NCI-H2227 (cell line): ENCODE results near the gene ABCG1.
"Not testable (repeated sequence)": the region's sequence is repeated elsewhere in the genome, so short reads cannot be mapped to it uniquely, and the experiment has no call there.

ENCODE experiments used
- DNase-seq: peaks from one replicate; lab custom pipeline; 2025; ENCODE audit not compliant: unreplicated experiment; lab: John Stamatoyannopoulos, UW

Gene ABCG1

DNA sequence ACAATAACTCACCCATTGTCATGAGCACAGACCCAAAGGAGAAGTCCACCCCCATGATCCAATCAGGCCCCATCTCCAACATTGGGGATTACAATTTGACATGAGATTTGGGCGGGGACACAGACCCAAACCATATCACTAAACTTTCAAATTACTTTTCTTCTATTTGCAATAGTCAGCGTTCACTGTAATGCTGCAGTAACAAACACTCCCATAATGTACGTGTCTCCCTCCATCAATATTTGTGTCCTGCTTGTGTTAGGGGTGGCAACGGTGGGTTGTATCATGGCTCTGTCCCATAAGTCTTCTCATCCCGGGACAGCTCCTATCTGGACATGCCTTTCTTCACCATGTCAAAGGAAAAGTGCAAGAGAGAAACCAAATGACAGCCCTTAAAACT is 70.0 kb downstream of the ABCG1 start:
- no peak for DNase-seq

DNA sequence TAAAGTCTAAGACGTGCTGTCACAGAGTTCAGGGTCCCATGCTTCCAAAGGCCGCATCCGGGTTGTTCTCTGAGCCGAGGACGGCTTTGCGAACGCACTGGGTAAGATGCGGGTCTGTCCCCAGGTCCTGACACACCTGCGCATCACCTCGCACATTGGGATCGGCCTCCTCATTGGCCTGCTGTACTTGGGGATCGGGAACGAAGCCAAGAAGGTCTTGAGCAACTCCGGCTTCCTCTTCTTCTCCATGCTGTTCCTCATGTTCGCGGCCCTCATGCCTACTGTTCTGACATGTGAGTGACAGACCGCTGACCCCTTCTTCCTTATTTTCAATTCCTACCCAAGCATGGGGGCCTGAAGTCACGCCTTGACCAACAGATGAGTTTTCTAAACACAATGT is 71.0 kb downstream of the ABCG1 start:
- DNase-seq = no peak

DNA sequence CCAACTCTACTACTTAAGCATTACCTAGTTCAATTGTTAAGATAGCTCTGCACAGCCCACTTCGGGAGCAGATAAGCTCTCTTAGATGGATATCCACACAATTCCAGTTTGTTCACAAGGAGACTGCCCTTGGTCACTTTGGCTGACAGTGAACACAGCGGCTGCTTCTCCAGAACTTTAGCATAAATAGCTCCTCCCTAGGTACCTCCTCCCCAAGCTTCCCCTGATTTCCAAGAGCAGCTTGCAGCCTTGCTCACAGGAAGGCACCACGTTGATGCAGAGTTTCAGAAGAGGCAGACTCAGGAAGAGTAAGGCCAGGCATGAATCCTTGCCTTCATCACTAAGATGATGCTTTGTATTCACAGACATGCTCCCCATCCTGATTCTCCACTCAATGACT is 71.6 kb downstream of the ABCG1 start:
- no peak for DNase-seq

DNA sequence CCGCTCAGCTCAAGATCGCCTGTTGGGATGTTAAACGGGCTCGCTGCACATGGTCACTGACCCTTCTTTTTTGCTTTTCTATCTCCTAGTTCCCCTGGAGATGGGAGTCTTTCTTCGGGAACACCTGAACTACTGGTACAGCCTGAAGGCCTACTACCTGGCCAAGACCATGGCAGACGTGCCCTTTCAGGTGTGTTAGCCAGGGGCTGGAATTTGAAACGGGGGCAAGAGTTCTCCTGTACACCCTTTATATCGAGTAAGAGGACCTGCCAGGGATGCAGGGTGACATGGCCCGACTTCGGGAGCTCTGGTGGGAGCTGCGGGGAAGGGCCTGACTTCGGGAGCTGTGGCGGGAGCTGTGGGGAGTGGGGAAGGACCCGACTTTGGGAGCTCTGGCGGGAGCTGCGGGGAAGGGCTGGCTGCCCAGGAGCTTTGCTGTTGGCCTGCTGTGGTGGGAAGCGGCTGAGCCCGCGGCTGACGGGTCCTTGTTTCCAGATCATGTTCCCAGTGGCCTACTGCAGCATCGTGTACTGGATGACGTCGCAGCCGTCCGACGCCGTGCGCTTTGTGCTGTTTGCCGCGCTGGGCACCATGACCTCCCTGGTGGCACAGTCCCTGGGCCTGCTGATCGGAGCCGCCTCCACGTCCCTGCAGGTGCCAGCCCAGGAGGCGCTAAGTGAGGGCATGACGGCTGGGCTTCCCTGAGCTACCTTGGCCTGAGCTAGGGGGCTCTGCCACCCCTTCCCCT is 72.2 kb downstream of the ABCG1 start:
- DNase-seq = no peak

DNA sequence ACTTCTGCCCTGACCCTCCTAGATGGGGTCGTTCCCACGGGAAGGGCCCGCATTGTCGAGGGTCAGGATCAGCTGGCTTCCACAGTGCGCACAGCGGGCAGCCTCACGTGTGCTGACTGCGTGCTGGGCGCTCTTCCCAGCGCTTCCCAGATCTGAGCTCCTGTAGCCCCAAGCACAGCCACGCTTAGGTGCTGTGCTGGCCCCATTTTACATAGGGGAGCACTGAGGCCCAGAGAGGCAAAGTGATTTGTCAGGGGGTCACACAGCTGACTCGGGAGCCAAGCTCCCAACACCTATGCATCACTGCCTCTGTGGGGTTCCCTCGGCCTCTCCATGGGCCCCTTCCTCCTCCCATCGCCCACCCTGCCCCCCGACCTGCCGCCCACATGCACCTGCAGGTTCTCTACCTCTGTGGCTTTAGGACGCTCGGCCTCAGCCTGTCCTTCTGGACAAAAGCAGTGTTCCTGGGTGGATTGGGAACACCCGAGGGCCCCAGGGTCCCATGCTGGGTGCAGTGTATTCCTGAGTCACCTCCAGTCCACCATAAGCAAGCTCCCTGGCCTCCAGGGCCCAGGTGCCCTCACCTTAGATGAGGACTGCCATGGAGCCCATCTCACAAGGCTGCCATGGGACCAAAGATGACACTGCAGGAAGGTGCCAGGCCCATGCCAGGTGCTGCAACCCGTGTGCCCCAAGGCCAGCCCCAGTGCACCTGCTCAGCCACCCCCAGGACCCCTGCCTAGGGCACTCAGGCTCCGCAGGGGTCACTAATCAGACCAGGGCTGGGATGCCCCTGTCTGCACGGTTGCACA is 73.0 kb downstream of the ABCG1 start:
- no peak for DNase-seq

DNA sequence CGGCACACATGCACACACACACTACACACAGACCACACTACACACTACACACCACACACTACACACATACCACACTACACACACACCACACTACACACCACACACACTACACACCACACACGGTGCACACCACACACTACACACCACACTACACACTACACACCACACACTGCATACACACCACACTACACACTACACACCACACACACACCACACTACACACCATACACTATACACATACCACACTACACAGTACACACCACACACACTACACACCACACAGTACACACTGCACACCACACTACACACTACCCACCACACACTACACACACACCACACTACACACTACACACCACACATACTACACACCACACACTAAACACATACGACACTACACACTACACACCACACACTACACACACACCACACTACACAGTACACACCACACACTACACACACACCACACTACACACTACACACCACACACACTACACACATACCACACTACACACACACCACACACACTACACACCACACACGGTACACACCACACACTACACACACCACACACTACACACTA is 73.7 kb downstream of the ABCG1 start:
- DNase-seq = not testable (repeated sequence)

DNA sequence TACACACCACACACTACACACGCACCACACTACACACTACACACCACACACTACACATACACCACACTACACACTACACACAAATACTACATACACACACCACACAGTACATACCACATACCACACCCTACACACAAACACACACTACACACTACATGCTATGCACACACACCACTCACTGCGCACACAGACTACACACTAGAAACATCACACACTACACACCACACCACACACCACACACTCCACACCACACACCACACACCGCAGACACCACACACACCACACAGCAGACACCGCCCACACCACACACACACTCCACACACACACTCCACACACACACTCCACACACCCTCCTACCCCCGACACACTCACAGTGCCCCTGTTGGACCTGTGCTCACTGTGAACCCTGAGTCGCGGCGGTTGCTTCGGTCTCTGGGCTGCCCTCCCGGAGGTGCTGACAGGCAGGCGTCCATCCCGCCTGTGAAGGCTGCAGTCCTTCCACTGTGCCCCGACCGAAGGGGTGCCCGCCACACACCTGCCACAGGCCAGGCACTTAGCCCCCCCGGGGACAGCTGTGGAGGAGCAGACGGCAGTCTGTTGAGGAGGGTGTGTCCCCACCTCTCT is 74.8 kb downstream of the ABCG1 start:
- no peak for DNase-seq

DNA sequence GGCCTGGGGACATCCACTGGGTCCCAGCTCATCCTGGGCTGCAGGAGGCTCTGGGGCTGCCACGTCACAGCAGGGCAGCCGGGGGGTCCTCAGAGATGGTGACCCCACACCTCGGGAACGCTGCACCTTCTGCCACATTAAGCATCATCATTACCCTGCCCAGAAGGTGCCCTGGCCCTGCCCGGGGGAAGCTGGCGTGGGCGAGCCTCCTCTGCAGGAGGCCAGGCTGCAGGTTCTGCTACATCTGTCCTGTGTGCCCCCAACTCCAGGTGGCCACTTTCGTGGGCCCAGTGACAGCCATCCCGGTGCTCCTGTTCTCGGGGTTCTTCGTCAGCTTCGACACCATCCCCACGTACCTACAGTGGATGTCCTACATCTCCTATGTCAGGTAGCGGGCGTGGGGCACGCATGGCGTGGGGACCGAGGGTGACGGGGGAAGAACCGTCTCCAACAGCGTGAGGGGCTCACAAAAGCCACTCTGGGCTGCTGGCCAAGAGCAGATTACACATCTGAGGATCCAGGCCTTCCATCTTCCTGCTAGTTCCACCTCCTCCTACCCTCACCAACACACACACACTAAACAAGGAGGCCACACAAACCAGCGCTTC is 75.4 kb downstream of the ABCG1 start:
- no peak for DNase-seq

DNA sequence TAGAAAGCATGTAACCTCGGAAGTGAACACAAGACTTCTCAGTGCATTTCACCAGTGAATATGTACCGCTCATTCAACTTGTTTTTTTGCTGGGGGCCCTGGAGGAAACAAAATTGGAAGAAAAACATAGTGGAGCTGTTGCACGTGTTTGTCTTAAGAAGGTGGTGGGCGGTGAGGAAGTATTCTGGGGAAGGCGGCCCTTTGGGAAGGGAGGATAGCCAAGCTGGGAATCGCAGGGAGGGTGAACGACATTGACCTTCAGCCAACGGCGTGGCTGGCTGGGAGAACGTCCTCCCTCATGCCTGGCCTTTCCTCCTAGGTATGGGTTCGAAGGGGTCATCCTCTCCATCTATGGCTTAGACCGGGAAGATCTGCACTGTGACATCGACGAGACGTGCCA is 76.9 kb downstream of the ABCG1 start:
- DNase-seq = no peak

DNA sequence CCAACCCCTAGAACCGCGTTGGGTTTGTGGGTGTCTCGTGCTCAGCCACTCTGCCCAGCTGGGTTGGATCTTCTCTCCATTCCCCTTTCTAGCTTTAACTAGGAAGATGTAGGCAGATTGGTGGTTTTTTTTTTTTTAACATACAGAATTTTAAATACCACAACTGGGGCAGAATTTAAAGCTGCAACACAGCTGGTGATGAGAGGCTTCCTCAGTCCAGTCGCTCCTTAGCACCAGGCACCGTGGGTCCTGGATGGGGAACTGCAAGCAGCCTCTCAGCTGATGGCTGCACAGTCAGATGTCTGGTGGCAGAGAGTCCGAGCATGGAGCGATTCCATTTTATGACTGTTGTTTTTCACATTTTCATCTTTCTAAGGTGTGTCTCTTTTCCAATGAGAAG is 77.6 kb downstream of the ABCG1 start:
- no peak for DNase-seq

DNA sequence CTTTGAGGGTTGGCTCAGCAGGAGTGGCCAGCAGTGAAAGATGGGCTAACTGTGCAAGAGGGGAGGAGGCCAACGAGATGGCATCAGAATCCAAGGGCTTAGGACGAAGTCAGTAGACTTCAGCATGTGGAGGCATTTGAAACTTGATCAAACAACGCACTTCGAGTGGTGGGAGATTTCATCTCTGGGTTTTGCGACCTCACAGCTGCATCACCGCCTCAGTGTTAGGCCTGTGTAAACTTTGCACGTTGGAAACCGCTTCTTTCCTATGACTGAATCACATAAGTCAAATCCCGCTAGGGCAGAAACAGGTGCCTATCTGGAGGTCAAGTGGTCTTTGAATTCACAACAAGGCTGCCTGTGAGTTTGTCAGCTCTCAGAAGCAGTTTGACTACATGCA is 78.4 kb downstream of the ABCG1 start:
- DNase-seq = no peak

DNA sequence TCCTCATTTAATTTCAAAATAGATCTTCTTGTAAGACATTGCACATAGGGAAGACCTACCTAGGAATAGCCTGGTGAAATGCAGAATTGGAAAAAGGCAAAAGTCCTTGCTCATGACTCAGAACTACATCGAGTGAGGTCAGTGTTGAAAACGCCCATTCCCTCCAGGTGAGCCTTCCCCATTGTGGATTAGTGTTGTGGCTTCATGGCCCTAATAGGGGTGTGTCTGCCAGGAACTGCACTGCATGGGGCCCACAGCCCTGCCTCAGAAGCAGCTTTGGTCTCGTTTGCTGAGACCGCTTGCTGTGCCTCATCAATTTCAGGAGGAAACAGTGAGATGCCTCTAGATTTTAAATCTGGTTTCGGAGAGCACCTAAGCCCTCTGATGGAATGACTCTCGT is 79.3 kb downstream of the ABCG1 start:
- DNase-seq = no peak

DNA sequence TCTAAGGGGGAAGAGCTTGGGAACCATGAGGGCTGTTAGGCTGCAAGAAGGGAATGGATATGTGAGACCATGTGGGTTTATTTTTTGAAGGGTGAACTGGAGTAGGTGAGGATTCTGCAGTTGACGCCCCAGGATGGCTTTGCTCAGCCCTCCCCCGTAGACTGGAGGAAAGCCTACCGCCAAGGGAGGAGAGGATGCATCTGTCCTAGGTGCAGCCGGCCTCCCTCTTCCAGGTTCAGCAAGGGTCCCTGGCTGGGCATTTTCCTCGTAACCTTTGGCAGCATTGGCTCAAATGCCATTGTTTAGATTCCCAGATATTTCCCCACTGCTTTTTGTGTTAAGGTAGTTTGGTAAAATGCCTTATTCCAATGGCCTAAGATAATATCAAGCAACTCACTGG is 79.7 kb downstream of the ABCG1 start:
- DNase-seq = no peak

DNA sequence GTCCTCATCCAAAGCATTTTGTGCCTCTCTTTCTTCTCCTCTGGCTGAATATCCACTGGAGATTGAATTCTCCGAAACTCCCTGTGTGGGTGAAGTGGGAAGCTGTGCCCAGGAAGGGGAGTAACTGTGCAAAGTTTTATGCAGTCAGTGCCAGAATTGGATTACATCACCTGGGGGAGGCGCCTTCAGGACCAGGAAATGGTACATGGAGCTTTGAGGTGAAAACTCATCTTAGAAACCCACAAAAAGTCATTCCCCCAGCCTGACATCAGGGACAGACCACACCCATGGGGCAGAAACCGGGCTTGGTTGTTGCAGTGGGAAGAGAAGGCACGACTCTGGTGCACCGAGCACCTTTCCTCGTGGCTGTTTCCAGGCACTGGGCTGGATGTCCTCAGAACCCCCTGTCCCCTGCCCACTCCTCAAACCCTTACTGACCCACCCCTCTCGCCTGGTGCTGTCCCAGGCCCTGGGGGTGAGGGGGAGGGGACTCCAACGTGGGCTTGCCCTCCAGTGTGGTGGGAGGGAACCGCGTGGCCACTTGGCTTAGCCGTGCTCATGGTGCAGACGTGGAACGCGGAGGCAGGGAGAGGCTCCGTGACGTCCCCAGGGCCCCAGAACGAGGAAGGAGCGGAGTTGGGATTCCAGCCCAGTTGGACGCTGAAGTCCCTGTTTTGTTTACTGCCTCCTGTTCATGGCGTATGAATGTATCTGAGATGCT is 80.5 kb downstream of the ABCG1 start:
- no peak for DNase-seq

DNA sequence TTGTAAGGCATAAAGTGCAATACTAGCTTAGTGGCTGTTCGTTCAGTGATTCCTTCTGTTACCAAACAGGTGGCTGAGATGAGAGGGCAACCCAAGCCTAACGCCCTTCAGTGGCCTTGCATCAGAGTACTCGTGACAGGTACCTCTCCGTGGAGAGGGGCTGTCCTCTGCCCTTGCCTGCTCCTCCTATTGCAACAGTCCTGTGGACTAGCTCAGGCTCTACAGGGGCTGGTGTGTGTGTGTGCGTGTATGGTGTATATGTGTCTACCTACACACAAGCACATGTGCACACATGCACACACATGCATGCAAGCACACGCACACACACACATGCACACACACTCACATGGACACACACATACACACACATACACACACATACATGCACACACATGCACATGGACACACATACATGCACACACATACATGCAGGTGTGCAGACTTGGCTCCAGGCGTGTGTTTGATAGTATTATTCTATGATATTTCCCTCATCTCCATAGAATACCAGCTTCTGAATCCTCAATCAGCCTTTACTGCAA is 81.2 kb downstream of the ABCG1 start:
- no peak for DNase-seq

DNA sequence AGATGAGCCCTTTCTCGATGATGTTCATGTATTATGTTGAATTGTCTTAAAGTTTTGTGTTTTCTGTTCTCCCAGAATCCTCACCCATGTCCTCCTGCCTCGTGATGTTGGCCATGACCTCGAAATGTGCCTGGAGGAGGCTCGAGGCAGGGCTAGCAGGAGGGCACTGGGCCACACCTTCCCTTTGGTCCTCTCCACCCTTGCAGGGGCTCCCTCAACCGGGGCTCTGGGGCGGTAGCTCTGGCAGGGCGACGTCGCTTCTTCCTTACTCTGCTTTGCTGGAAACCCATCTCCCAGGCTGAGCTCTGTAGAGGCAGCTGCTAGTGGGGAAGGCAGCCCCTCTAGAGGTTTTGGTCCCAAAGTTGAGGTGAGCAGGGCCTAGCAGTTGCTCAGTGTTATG is 82.0 kb downstream of the ABCG1 start:
- DNase-seq = no peak

DNA sequence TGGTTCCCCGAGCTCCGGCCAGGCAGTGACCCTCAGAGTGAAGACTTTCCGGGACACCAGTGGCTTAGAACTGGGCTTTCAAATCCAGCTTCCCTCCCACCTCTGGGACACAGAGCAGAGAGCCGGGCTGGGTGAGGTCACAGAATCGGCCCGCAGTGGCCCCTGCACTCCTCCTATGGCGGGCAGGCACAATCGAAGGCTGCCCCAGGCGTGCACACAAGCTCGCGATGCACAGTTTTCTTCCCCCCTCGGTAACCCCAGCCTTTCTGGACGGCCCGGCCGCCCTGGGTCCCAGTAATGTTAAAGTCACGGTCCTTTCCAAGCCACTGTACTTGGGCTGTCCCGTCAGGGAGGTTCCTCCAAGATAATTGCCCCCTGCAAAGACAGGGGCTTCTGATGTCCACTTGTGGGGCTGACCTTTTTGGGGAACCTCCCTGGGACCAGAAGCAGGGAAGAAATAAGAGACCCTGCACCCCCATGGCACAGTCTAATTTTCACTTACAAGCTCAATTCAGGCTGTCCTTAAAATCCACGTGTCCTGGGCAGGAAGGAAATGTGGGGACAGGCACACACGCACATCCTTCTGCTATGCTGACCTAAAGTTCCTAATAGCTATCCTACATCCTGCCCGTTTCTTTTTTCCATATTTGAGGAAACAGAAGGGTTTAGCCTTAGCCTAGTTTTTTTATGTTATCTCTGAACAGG is 82.6 kb downstream of the ABCG1 start:
- no peak for DNase-seq

DNA sequence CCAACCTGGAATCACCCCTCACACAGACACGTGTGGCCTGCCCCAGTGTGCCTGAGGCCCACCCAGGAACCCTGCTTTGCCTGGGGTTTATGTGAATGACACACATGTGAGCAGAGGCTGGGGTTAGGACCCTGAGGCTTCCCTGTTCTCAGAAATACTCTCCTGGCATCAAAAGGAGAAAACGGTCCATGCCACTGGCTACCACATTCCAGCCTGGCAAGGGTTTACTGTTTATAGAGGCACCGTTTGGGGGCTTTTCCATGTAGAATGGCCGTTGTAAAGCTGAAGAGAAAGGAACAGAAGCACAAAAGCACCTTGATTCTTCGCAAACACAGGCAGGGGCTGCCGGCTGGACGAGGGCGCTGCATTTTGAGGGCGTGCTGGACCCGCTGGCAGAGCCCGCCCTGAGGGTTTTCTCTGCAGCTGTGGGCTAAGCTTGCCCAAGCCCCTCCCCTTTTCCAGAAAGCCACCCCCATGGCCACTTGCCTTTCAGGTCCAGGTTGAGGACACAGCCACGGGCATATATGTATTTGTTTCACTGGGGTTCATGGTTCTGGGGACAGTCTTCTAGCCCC is 83.2 kb downstream of the ABCG1 start:
- DNase-seq = no peak

DNA sequence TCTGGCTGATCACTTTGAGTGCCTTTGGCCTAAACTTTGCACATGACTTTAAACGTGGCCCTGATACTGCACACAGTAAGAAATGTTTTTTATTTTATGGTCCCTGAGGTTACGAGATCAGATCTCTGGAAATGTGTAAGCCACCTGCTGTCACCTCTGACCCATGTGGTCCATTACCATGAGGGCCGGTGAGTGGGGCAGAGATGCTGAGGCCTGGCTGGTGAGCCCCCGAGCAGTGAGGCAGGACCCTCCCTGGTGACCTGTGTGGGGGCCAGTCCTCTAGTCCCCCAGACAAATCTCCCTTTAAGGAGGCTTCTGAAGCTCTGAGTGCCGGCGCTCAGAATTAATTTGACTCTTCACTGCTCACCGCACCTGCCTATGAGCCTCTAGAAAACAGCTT is 83.9 kb downstream of the ABCG1 start:
- no peak for DNase-seq

DNA sequence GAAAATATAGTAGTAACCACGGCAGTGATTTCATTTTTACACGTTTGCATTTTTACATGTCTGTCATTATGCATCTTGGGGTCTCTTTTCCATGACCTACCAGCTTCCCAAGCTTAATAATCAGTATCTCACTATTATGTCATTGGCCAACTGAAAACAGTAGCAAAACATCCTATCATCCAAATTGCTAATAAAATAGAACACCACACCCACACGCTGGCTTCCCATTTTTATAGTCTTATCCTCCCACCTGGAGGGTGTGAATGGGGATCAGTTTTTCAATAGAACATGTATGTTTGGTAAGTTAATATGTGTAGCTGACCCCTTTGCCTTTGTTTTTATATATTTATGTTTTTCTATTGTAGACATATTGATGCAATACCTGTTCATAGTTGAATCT is 84.5 kb downstream of the ABCG1 start:
- DNase-seq = no peak
